Ishikawa (cell line): ENCODE measurements around the gene RARB.

Source experiments
- CEBPB ChIP-seq: IDR thresholded peaks from 2 replicates; pipeline ENCODE4 v1.6.1; 2012
- CREB1 ChIP-seq: IDR thresholded peaks from 2 replicates; pipeline ENCODE4 v1.6.1; 2012; ENCODE audit warnings: low read depth
- EGR1 ChIP-seq: IDR thresholded peaks from 2 replicates; pipeline ENCODE4 v1.6.1; 2012
- EP300 ChIP-seq: IDR thresholded peaks from 2 replicates; pipeline ENCODE4 v1.6.1; 2012; ENCODE audit warnings: borderline replicate concordance
- FOXM1 ChIP-seq: IDR thresholded peaks from 2 replicates; pipeline ENCODE4 v1.6.1; 2012; ENCODE audit warnings: low read depth, borderline replicate concordance
- MAX ChIP-seq: IDR thresholded peaks from 2 replicates; pipeline ENCODE4 v1.6.1; 2012
- RAD21 ChIP-seq: IDR thresholded peaks from 2 replicates; pipeline ENCODE4 v1.6.1; 2012; ENCODE audit warnings: low read depth
- REST ChIP-seq: IDR thresholded peaks from 2 replicates; pipeline ENCODE4 v1.6.1; 2012; ENCODE audit warnings: low read depth, mild to moderate bottlenecking
- TAF1 ChIP-seq: IDR thresholded peaks from 2 replicates; pipeline ENCODE4 v1.6.1; 2012; ENCODE audit warnings: low read depth, mild to moderate bottlenecking
- TCF12 ChIP-seq: IDR thresholded peaks from 2 replicates; pipeline ENCODE4 v1.6.1; 2012; ENCODE audit warnings: low read depth
- USF1 ChIP-seq: IDR thresholded peaks from 2 replicates; pipeline ENCODE4 v1.6.1; 2012
- YY1 ChIP-seq: IDR thresholded peaks from 2 replicates; pipeline ENCODE4 v1.6.1; 2012; ENCODE audit warnings: low read depth

GRCh38 chr3:25447285-25447684, 19.2 kb downstream of the RARB start:
- TF ChIP-seq REST (no peak), MAX (no peak), EP300 (no peak), FOXM1 (no peak), YY1 (no peak), RAD21 (no peak), TAF1 (no peak), CREB1 (no peak), TCF12 (no peak), USF1 (no peak), CEBPB (no peak), EGR1 (no peak)
